SU-DHL-6 (cell line): ENCODE results near the gene ATPAF1.

Experiments
- H2AFZ ChIP-seq: fragments of 200-600 bp; sonication (generic); 2 replicates; pipeline ENCODE4 v1.6.1; 2014; ENCODE audit warnings: low read depth, mild to moderate bottlenecking, moderate library complexity, mixed read lengths, antibody characterized with exemption, low read length; ENCODE audit not compliant: severe bottlenecking
- H3F3A ChIP-seq: fragments of 200-600 bp; shearing (Covaris generic); 2 replicates; pipeline ENCODE4 v1.6.0; 2016; ENCODE audit warnings: antibody characterized with exemption, mild to moderate bottlenecking; ENCODE audit not compliant: insufficient read depth
- H3K27ac ChIP-seq: fragments of 200-600 bp; sonication (generic); 2 replicates; pipeline ENCODE4 v1.5.1; 2016; ENCODE audit warnings: low read depth, mild to moderate bottlenecking, low read length, moderate library complexity, mixed read lengths
- H3K27me3 ChIP-seq: fragments of 200-600 bp; sonication (generic), shearing (Covaris generic); 2 replicates; pipeline ENCODE4 v1.6.0; 2014; ENCODE audit warnings: mild to moderate bottlenecking, low read length
- H3K36me3 ChIP-seq: fragments of 200-600 bp; sonication (generic); 2 replicates; pipeline ENCODE4 v1.6.1; 2014; ENCODE audit warnings: mild to moderate bottlenecking, low read length, mixed read lengths
- H3K4me2 ChIP-seq: fragments of 300-600, 200-600 bp; shearing (Covaris generic), sonication (generic); 2 replicates; pipeline ENCODE4 v1.6.0; 2014; ENCODE audit warnings: low read length, low read depth, mild to moderate bottlenecking; ENCODE audit not compliant: poor library complexity, severe bottlenecking
- H3K4me3 ChIP-seq: fragments of 200-600 bp; sonication (generic); 2 replicates; pipeline ENCODE4 v1.5.1; 2014; ENCODE audit warnings: antibody characterized with exemption, low read length, mild to moderate bottlenecking, mixed read lengths; ENCODE audit not compliant: insufficient read depth, poor library complexity, severe bottlenecking
- H3K79me2 ChIP-seq: fragments of 200-600 bp; sonication (generic); 2 replicates; pipeline ENCODE4 v1.6.1; 2014; ENCODE audit warnings: mild to moderate bottlenecking, low read length, moderate library complexity; ENCODE audit not compliant: insufficient read depth
- H3K9ac ChIP-seq: fragments of 200-600 bp; sonication (generic); 2 replicates; pipeline ENCODE4 v1.7.0; 2014; ENCODE audit warnings: mild to moderate bottlenecking, low read length
- H3K9me2 ChIP-seq: fragments of 200-600 bp; sonication (generic); replicated peaks from 2 replicates; pipeline ENCODE4 v1.6.1; 2014; ENCODE audit warnings: low read length; ENCODE audit not compliant: insufficient read depth
- H3K9me3 ChIP-seq: fragments of 200-600 bp; sonication (generic); 2 replicates; pipeline ENCODE4 v1.6.1; 2014; ENCODE audit warnings: low read length, mixed read lengths; ENCODE audit not compliant: insufficient read depth
- H4K20me1 ChIP-seq: fragments of 200-600 bp; sonication (generic); 2 replicates; pipeline ENCODE4 v1.6.1; 2014; ENCODE audit warnings: low read depth, mild to moderate bottlenecking, antibody characterized with exemption, low read length, moderate library complexity, mixed read lengths
- EZH2phosphoT487 ChIP-seq: fragments of 200-600 bp; sonication (generic), shearing (Covaris generic); conservative IDR thresholded peaks from 2 replicates; pipeline ENCODE4 v1.6.1; 2018; ENCODE audit warnings: mild to moderate bottlenecking, antibody characterized with exemption, low read length, moderate library complexity, mixed read lengths
- TF ChIP-seq, protein P1 (sequence below): fragments of 200-600 bp; sonication (generic); IDR thresholded peaks from one replicate; pipeline ENCODE4 v1.5.1; 2017; ENCODE audit warnings: antibody characterized with exemption, mild to moderate bottlenecking, low read length, moderate library complexity; ENCODE audit not compliant: insufficient read depth, poor library complexity, severe bottlenecking

ATPAF1 gene

DNA sequence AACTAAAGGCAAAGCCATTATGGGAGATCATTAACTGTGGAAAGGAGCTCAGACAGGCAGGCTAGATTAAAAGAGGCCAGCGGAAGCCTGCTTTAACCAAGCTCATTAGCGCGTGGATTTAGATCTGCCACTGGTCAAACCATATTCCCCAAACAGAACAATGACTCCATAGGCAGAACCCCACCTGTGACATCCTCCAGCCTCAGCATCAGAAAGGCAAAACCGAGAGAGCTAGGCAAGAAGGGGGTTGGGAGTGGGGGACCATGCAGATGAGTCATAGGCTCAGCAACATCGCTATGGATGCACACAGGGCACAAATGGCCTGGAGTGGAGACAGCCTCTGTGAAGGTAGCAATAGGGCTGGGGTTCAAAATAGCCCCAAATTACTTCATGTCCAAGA lies 84.7 kb downstream of the ATPAF1 start:
- Histone ChIP-seq H3K9me3 (no peaks in the 10 kb centered on the region), H2AFZ (no peak overlapping the region), H3F3A (no peaks in the 10 kb centered on the region), H3K9me2 (no peaks in the 10 kb centered on the region), H3K79me2 (no peaks in the 10 kb centered on the region), H3K4me3 (no peak overlapping the region), H3K27ac (no peak overlapping the region), H3K36me3 (peaks cover 3% of the 10 kb centered on the region; the same call in 1 of the 2 replicates), H3K27me3 (no peaks in the 10 kb centered on the region), H3K4me2 (no peak overlapping the region), H3K9ac (no peak overlapping the region), H4K20me1 (no peaks in the 10 kb centered on the region)
- TF ChIP-seq, protein P1, sequence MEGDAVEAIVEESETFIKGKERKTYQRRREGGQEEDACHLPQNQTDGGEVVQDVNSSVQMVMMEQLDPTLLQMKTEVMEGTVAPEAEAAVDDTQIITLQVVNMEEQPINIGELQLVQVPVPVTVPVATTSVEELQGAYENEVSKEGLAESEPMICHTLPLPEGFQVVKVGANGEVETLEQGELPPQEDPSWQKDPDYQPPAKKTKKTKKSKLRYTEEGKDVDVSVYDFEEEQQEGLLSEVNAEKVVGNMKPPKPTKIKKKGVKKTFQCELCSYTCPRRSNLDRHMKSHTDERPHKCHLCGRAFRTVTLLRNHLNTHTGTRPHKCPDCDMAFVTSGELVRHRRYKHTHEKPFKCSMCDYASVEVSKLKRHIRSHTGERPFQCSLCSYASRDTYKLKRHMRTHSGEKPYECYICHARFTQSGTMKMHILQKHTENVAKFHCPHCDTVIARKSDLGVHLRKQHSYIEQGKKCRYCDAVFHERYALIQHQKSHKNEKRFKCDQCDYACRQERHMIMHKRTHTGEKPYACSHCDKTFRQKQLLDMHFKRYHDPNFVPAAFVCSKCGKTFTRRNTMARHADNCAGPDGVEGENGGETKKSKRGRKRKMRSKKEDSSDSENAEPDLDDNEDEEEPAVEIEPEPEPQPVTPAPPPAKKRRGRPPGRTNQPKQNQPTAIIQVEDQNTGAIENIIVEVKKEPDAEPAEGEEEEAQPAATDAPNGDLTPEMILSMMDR, result no peak
- no peak for TF ChIP-seq EZH2phosphoT487

DNA sequence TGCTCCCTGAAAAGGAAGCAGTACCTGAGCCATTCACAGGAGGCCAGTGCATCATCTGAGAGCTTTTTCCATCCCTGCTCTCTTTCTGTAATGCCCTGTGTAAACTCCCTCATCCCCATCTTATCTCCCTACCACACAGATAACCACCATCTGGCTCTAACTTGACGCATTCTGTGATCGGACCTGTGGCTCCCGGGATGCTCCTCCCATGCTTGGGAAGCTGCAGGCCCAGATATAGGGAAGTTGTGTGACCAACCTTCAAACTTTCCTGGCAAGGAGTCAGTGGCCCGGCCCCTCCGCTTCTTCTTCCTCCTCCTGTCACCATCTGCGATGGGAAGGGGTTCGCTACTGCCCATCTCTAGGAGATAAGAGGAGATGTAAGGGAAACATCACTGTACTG lies 85.2 kb downstream of the ATPAF1 start:
- H3K4me3 ChIP-seq, result no peak overlapping the region
- no peaks in the 10 kb centered on the region for H3K9me2 ChIP-seq
- H3K36me3 ChIP-seq, result peaks cover 2% of the 10 kb centered on the region; the same call in 1 of the 2 replicates
- H3K27me3 ChIP-seq, result no peaks in the 10 kb centered on the region
- no peak for TF ChIP-seq EZH2phosphoT487
- TF ChIP-seq, protein P1, result no peak
- H3F3A ChIP-seq, result no peaks in the 10 kb centered on the region
- no peak overlapping the region for H3K27ac ChIP-seq
- no peaks in the 10 kb centered on the region for H3K9me3 ChIP-seq
- H3K9ac ChIP-seq, result no peak overlapping the region
- no peak overlapping the region for H3K4me2 ChIP-seq
- H2AFZ ChIP-seq, result no peak overlapping the region
- H4K20me1 ChIP-seq, result no peaks in the 10 kb centered on the region
- H3K79me2 ChIP-seq, result no peaks in the 10 kb centered on the region
